Right renal pelvis (tissue), 4 donors: ENCODE data around the gene C12orf54. TPM values are rescaled to one million over a fixed set of nuclear protein-coding genes. Genes with fewer than 3 reads are reported as not detected.
"Not testable (repeated sequence)": the region's sequence is repeated elsewhere in the genome, so short reads cannot be mapped to it uniquely, and the experiment has no call there.

ENCODE experiments used
- DNase-seq, 4 donors: peaks; one replicate each; pipeline ENCODE4 v3.0.0-alpha.2; 2013; ENCODE audit warnings: low read depth in 4 of 4, low spot score in 3 of 4, missing footprints in 1 of 4
- polyA plus RNA-seq, 4 donors: library from polyadenylated mRNA; unstranded; fragments of 120-200 nt; gene quantifications; one replicate each; pipeline ENCODE4 v1.2.1, GENCODE V29; 2013; ENCODE audit not compliant: insufficient read length in 4 of 4

Gene C12orf54
- under 1 TPM in 3 of 4 donors, not detected in 1; 0.49 to 0.77 (median 0.50) TPM for polyA plus RNA-seq

- no peak for DNase-seq
Observed at GRCh38 chr12:48482198-48482597, at the start of gene C12orf54. TSS of gene C12orf54 (plus strand) at chr12:48482498. CDS start at chr12:48483297, 799 bp downstream.

GRCh38 chr12:48434016-48434415 lies 48.3 kb upstream of the C12orf54 start:
- not testable (repeated sequence) for DNase-seq

GRCh38 chr12:48441069-48441468 lies 41.2 kb upstream of the C12orf54 start:
- DNase-seq = no peak

GRCh38 chr12:48442179-48442847 lies 40.0 kb upstream of the C12orf54 start:
- DNase-seq = no peak

DNA sequence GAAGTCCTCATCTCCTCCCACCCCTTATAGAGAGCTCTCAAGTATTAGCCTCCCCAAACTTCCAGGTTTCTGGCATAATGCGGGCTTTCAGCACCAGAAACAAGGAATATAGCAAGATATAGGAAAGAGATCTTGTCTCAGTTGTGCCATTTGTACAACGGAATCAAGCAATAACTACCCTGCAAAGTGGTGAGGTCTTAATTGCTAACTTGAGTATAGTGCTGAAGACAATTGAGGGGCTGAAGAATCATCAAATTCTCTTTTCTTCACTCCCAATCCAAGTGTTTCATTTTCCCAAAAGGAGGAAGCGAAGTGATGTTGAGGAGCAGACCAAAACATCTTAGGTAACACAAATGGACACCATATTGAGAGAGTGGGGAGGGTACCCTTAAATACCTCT lies 36.8 kb upstream of the C12orf54 start:
- no peak for DNase-seq

DNA sequence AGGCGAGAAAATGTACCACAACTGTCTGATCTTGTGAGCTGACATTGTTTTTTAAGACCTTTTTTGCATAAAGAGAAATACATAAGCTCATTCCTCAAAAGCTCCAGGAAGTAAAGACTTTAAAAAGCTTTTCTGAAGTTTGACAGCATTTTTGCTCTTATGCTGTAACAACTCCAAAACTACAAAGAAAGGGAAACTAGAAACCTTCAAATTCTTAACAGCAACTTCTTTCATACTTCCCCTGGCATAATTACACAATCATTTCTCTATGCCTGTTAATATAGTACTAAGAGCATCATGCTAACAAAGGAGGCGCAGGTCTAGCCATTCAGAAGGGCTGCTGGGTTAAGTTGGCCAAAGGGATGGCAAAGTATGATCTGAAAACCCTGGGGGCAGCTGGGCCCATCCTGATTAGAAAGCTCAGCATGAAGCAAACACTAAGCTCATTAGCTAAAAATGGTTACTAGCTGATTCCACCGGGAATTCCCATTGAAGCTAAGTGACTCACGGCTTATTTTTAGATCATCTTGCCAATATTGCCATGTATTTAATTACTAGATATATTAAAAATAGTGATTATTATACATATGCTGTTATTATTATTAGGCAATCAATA lies 36.0 kb upstream of the C12orf54 start:
- no peak for DNase-seq

- DNase-seq = no peak
Observed at GRCh38 chr12:48447755-48448154, 34.5 kb upstream of the C12orf54 start.

GRCh38 chr12:48451372-48451771 lies 30.9 kb upstream of the C12orf54 start:
- DNase-seq = no peak

DNA sequence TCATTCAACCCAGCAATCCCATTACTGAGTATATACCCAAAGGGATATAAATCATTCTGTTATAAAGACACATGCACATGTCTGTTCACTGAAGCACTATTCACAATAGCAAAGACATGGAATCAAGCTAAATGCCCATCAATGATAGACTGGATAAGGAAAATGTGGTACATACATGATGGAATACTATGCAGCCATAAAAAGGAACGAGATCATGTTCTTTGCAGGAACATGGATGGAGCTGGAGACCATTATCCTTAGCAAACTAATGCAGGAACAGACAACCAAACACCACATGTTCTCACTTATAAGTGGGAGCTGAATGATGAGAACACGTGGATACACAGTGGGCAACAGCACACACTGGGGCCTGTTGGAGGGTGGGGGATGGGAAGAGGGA lies 29.3 kb upstream of the C12orf54 start:
- DNase-seq = not testable (repeated sequence)

- DNase-seq = no peak
Observed at GRCh38 chr12:48454667-48455066, 27.6 kb upstream of the C12orf54 start.

DNA sequence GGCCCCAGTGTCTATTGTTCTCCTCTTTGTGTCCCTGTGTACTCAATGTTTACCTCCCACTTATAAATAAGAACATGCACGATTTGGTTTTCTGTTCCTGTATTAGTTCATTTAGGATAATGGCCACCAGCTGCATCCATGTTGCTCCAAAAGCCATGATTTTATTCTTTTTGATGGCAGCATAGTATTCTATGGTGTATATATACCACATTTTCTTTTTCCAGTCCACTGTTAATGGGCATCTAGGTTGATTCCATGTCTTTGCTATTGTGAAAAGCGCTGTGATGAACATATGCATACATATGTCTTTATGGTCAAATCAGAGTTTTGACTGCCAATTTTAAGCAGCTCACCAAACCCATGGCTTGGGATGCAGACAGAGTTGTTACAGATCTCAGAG lies 27.2 kb upstream of the C12orf54 start:
- DNase-seq = no peak

- DNase-seq = no peak
Observed at GRCh38 chr12:48459259-48459658, 23.0 kb upstream of the C12orf54 start.

DNA sequence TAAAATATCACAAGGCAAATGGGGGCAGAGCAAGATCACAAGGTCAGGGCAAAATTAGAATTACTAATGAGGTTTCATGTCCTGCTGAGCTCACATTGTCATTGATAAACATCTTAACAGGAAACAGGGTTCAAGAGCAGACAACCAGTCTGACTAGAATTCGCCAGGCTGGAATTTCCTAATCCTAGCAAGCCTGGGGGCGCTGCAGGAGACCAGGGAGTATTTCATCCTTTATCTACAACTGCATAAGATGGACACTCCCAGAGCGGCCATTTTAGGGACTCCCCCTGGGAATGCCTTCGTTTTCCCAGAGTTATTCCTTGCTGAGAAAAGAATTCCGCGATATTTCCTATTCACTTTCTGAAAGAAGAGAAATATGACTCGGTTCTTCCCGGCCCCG lies 13.3 kb upstream of the C12orf54 start:
- DNase-seq = not testable (repeated sequence)

- no peak for DNase-seq
Observed at GRCh38 chr12:48472259-48472658, 10.0 kb upstream of the C12orf54 start, which contains the start of gene ANP32D. TSS of gene ANP32D (plus strand) at chr12:48472559. CDS start at chr12:48472665, 106 bp downstream.

- no peak for DNase-seq
Observed at GRCh38 chr12:48473061-48473460, 9.2 kb upstream of the C12orf54 start.

GRCh38 chr12:48474497-48474896 lies 7.8 kb upstream of the C12orf54 start:
- not testable (repeated sequence) for DNase-seq

GRCh38 chr12:48482930-48483329 lies 632 bp downstream of the C12orf54 start:
- DNase-seq = no peak

DNA sequence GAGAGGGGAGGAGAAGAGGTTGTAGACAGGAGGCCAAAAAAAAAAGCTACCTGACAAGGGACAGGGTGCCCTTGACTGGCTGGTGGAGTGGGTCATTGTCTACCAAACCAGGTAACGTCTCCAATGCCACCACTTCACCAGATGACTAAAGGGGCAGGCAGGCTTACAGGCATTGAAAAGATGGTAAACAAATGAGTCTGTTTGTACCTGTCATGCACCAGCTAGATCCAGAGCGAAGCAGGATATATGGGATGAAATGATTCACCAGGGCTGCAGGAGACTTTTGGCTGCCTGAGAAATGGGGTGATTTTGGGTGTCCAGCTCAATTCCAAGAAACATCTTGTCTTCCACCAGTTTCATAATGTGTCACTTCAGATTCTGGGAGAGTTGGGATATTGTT lies 4.0 kb downstream of the C12orf54 start:
- DNase-seq = no peak

- DNase-seq = no peak
Observed at GRCh38 chr12:48486679-48487078, 4.4 kb downstream of the C12orf54 start.

- no peak for DNase-seq
Observed at GRCh38 chr12:48489012-48489411, 6.7 kb downstream of the C12orf54 start.

DNA sequence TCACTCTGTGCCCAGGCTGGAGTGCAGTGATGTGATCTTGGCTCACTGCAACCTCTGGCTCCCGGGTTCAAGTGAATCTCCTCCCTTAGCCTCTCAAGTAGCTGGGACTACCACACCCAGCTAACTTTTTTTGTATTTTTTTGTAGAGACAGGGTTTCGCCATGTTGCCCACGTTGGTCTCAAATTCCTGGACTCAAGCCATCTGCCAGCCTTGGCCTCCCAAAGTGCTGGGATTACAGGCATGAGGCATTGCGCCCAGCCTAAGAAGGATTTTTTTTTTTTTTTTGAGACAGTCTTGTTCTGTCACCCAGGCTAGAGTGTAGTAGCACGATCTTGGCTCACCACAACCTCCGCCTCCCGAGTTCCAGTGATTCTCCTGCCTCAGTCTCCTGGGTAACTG lies 7.2 kb downstream of the C12orf54 start:
- not testable (repeated sequence) for DNase-seq

- DNase-seq = not testable (repeated sequence)
Observed at GRCh38 chr12:48500281-48500680, 18.0 kb downstream of the C12orf54 start.
